SK-N-SH (cell line): Measurements from ENCODE around the gene C3orf52. TPM values are rescaled to one million over a fixed set of nuclear protein-coding genes. Genes with fewer than 3 reads are reported as not detected.

ENCODE experiments used
- CTCF ChIA-PET: fragments of 300-600, 350-600 bp; formaldehyde crosslinking; extraction: SDS; loops from one replicate; lab custom pipeline; 2021; lab: Yijun Ruan, JAX
- POLR2A ChIA-PET: fragments of 350-600 bp; sonication (Branson Sonifier 250); formaldehyde crosslinking; extraction: SDS; loops from one replicate; lab custom pipeline; 2020; ENCODE audit warnings: antibody characterized with exemption, inconsistent platforms; lab: Yijun Ruan, JAX
- DNase-seq: peaks from one replicate; pipeline ENCODE4 v3.0.0; 2012
- H2AFZ ChIP-seq: fragments of 200-600 bp; sonication (generic); 2 replicates; pipeline ENCODE4 v1.8.1; 2016; ENCODE audit warnings: antibody characterized with exemption, mild to moderate bottlenecking, low read depth
- H3F3A ChIP-seq: fragments of 200-600 bp; sonication (generic); replicated peaks from 2 replicates; pipeline ENCODE3; 2016; ENCODE audit warnings: antibody characterized with exemption, mild to moderate bottlenecking; ENCODE audit not compliant: insufficient read depth
- H3K27ac ChIP-seq, 2 experiments: fragments of 200-500 bp in 1 of 2; fragments of 200-600 bp in 1 of 2; sonication (Bioruptor generic) in 1 of 2; sonication (generic), shearing (Covaris generic) in 1 of 2; 2 replicates each; pipeline versions ENCODE4 v1.5.1 to v1.6.1; 2014 to 2016; ENCODE audit warnings: low read depth in 2 of 2, inconsistent platforms in 1 of 2, low read length in 1 of 2, mild to moderate bottlenecking in 1 of 2, mixed read lengths in 1 of 2
- H3K27me3 ChIP-seq: fragments of 200-600 bp; sonication (generic), shearing (Covaris generic); 2 replicates; pipeline ENCODE4 v1.6.1; 2016; ENCODE audit warnings: mixed run types; ENCODE audit not compliant: insufficient read depth
- H3K36me3 ChIP-seq, 2 experiments: fragments of 200-500 bp in 1 of 2; fragments of 200-600 bp in 1 of 2; sonication (Bioruptor generic) in 1 of 2; sonication (generic) in 1 of 2; replicated peaks in 1 of 2; 2 replicates each; pipeline versions ENCODE3 to v1.5.1; 2014 to 2016; ENCODE audit warnings: low read length in 1 of 2, mild to moderate bottlenecking in 1 of 2; ENCODE audit not compliant: insufficient read depth in 2 of 2, control insufficient read depth in 1 of 2
- H3K4me1 ChIP-seq, 2 experiments: fragments of 200-500 bp in 1 of 2; fragments of 200-600 bp in 1 of 2; sonication (Bioruptor generic) in 1 of 2; sonication (generic), shearing (Covaris generic) in 1 of 2; 2 replicates each; pipeline versions ENCODE4 v1.5.1 to v1.6.1; 2014 to 2016; ENCODE audit warnings: low read depth in 1 of 2, low read length in 1 of 2, mixed run types in 1 of 2; ENCODE audit not compliant: insufficient read depth in 2 of 2, control insufficient read depth in 1 of 2
- H3K4me2 ChIP-seq: fragments of 200-600 bp; sonication (generic), shearing (Covaris generic); 2 replicates; pipeline ENCODE4 v1.6.1; 2017; ENCODE audit warnings: mixed run types
- H3K4me3 ChIP-seq, 2 experiments: fragments of 200-500 bp in 1 of 2; fragments of 200-600 bp in 1 of 2; sonication (Bioruptor generic) in 1 of 2; sonication (generic), shearing (Covaris generic) in 1 of 2; 2 replicates each; pipeline versions ENCODE4 v1.5.1 to v1.8.1; 2014 to 2016; ENCODE audit warnings: low read depth in 2 of 2, inconsistent platforms in 1 of 2, low read length in 1 of 2, mild to moderate bottlenecking in 1 of 2, mixed read lengths in 1 of 2, moderate library complexity in 1 of 2
- H3K79me2 ChIP-seq: fragments of 200-600 bp; sonication (generic); 2 replicates; pipeline ENCODE4 v1.8.1; 2017; ENCODE audit warnings: mild to moderate bottlenecking; ENCODE audit not compliant: insufficient read depth
- H3K9ac ChIP-seq: fragments of 200-600 bp; sonication (generic); 2 replicates; pipeline ENCODE4 v1.6.1; 2017; ENCODE audit warnings: mixed run types
- H3K9me2 ChIP-seq: fragments of 200-600 bp; sonication (generic); 2 replicates; pipeline ENCODE4 v1.6.1; 2017; ENCODE audit warnings: mixed run types
- H3K9me3 ChIP-seq: fragments of 200-600 bp; sonication (generic); 2 replicates; pipeline ENCODE4 v1.6.1; 2017; ENCODE audit warnings: mixed run types, mild to moderate bottlenecking, moderate library complexity
- H4K20me1 ChIP-seq: fragments of 200-600 bp; sonication (generic); 2 replicates; pipeline ENCODE4 v1.6.1; 2017; ENCODE audit warnings: mild to moderate bottlenecking, mixed run types; ENCODE audit not compliant: insufficient read depth
- CHD2 ChIP-seq: fragments of 150-350 bp; IDR thresholded peaks from 2 replicates; pipeline ENCODE4 v1.6.1; 2018; ENCODE audit warnings: low read length; ENCODE audit not compliant: partially characterized antibody
- ELF1 ChIP-seq: IDR thresholded peaks from 2 replicates; pipeline ENCODE4 v1.4.0; 2012
- FOSL2 ChIP-seq: IDR thresholded peaks from 2 replicates; pipeline ENCODE4 v1.4.0; 2012; ENCODE audit warnings: low read depth, mild to moderate bottlenecking, moderate library complexity, borderline replicate concordance
- FOXJ3 ChIP-seq: sonication (generic); formaldehyde crosslinking; IDR thresholded peaks from 2 replicates; pipeline ENCODE4 v1.5.1; 2020; ENCODE audit warnings: mild to moderate bottlenecking, missing genetic modification reagents
- MXI1 ChIP-seq: IDR thresholded peaks from 2 replicates; pipeline ENCODE4 v1.6.1; 2012; ENCODE audit warnings: mild to moderate bottlenecking, low read depth, low read length, improper control_type of control experiment
- NRF1 ChIP-seq: IDR thresholded peaks from 2 replicates; pipeline ENCODE4 v1.6.1; 2012; ENCODE audit warnings: low read depth, mild to moderate bottlenecking, low read length
- RCOR1 ChIP-seq: fragments of 150-350 bp; IDR thresholded peaks from 2 replicates; pipeline ENCODE4 v1.6.1; 2017; ENCODE audit warnings: antibody characterized with exemption, low read length
- RFX5 ChIP-seq: IDR thresholded peaks from 2 replicates; pipeline ENCODE4 v1.6.1; 2012; ENCODE audit warnings: mild to moderate bottlenecking, improper control_type of control experiment, low read length
- TCF12 ChIP-seq: IDR thresholded peaks from 2 replicates; pipeline ENCODE4 v1.4.0; 2012
- WGBS: methylation state at CpG from one replicate; pipeline ENCODE4 v1.1.6; 2017; ENCODE audit warnings: low lambda C conversion rate; 5-methylcytosine and 5-hydroxymethylcytosine counted together
- polyA plus RNA-seq, 3 experiments: library from polyadenylated mRNA; depleted of rRNA; stranded (reverse); fragments of >200 nt; gene quantifications; 2 replicates each; pipeline ENCODE4 v1.2.3, GENCODE V29; 2012
- TF ChIP-seq, protein P1 (sequence below): IDR thresholded peaks from 2 replicates; pipeline ENCODE4 v1.4.0; 2012; ENCODE audit warnings: low read depth, borderline replicate concordance
- TF ChIP-seq, protein P2 (sequence below): fragments of 150-350 bp; IDR thresholded peaks from 2 replicates; pipeline ENCODE4 v1.6.1; 2016; ENCODE audit warnings: mild to moderate bottlenecking, low read depth, low read length
- TF ChIP-seq, protein P3 (sequence below): IDR thresholded peaks from 2 replicates; pipeline ENCODE4; 2012
- TF ChIP-seq, protein P4 (sequence below): IDR thresholded peaks from 2 replicates; pipeline ENCODE4 v1.4.0; 2012; ENCODE audit warnings: low read depth
- TF ChIP-seq, protein P5 (sequence below): fragments of 200-600 bp; sonication (generic); IDR thresholded peaks from 2 replicates; pipeline ENCODE4 v1.6.1; 2017; ENCODE audit warnings: antibody characterized with exemption, mild to moderate bottlenecking, moderate library complexity
- TF ChIP-seq, protein P6 (sequence below): IDR thresholded peaks from 2 replicates; pipeline ENCODE4 v1.6.1; 2012; ENCODE audit warnings: mild to moderate bottlenecking, low read depth, low read length, moderate library complexity

The C3orf52 gene
- polyA plus RNA-seq, 1 of the 3 experiments (the other 2 are of a cell fraction): 5.4 TPM

DNA sequence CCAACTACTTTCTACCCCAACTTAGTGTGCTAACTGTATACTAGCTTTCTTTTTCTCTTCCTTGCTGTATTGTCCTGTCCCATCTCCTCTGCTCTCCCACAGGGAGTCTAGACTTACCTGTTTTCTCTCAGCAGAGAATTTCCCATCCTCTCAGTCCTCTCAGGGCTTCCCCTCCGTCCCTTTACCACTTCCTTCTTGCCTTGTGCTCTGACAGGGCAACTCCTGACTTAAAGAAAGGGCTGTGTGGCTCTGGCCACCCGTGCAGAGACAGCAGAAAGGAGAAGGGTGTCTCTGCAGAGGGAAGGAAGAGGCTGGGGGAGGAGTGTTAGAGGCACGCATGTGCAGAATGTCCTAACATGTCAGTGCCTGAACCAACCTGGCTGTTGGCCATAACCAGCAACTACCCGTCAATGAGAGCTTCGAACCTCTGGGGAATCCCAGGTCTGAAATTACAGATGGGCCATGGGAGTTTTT lies 46.8 kb downstream of the C3orf52 start, which contains the start of gene GCSAM:
TSS of gene GCSAM (minus strand) at position 274 of the 474 bp plus-strand sequence. CDS start at position 146, 128 bp downstream.
- no peaks in the 10 kb centered on the region for H3K9me2 ChIP-seq
- no peak for DNase-seq
- H3K27me3 ChIP-seq: no peaks in the 10 kb centered on the region
- no peaks in the 10 kb centered on the region for H4K20me1 ChIP-seq
- H3F3A ChIP-seq: no peaks in the 10 kb centered on the region
- H3K4me2 ChIP-seq: no peak within 1 kb of the TSS
- CTCF ChIA-PET: interaction anchor here (1.0 to 1.5 kb wide), 2 partner anchors 161 to 387 kb away, joined by 3 read pairs; partner anchors contain the start of gene SLC9C1
- POLR2A ChIA-PET: no interaction called here
- H3K4me3 ChIP-seq: no peak within 1 kb of the TSS
- H3K79me2 ChIP-seq: no peaks in the 10 kb centered on the region
- H3K27ac ChIP-seq: no peak within 1 kb of the TSS
- H3K36me3 ChIP-seq: peaks cover 0 to 1% of the 10 kb centered on the region in 2 experiments
- H2AFZ ChIP-seq: no peak within 1 kb of the TSS
- H3K4me1 ChIP-seq: peaks cover 0 to 4% of the 10 kb centered on the region in 2 experiments; a peak in 2 of 4 replicates
- WGBS: 78% methylated on average over 5 of the region's 5 CpGs
- no peak within 1 kb of the TSS for H3K9ac ChIP-seq
- no peaks in the 10 kb centered on the region for H3K9me3 ChIP-seq
- TF ChIP-seq ELF1 (no peak), MXI1 (no peak), FOSL2 (no peak), RCOR1 (no peak), CHD2 (no peak), NRF1 (no peak), TCF12 (no peak), RFX5 (no peak), FOXJ3 (CRISPR knock-in tag) (no peak)
- TF ChIP-seq, protein P1, sequence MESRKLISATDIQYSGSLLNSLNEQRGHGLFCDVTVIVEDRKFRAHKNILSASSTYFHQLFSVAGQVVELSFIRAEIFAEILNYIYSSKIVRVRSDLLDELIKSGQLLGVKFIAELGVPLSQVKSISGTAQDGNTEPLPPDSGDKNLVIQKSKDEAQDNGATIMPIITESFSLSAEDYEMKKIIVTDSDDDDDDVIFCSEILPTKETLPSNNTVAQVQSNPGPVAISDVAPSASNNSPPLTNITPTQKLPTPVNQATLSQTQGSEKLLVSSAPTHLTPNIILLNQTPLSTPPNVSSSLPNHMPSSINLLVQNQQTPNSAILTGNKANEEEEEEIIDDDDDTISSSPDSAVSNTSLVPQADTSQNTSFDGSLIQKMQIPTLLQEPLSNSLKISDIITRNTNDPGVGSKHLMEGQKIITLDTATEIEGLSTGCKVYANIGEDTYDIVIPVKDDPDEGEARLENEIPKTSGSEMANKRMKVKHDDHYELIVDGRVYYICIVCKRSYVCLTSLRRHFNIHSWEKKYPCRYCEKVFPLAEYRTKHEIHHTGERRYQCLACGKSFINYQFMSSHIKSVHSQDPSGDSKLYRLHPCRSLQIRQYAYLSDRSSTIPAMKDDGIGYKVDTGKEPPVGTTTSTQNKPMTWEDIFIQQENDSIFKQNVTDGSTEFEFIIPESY: no peak
- TF ChIP-seq, protein P2, sequence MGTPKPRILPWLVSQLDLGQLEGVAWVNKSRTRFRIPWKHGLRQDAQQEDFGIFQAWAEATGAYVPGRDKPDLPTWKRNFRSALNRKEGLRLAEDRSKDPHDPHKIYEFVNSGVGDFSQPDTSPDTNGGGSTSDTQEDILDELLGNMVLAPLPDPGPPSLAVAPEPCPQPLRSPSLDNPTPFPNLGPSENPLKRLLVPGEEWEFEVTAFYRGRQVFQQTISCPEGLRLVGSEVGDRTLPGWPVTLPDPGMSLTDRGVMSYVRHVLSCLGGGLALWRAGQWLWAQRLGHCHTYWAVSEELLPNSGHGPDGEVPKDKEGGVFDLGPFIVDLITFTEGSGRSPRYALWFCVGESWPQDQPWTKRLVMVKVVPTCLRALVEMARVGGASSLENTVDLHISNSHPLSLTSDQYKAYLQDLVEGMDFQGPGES: no peak
- TF ChIP-seq, protein P3, sequence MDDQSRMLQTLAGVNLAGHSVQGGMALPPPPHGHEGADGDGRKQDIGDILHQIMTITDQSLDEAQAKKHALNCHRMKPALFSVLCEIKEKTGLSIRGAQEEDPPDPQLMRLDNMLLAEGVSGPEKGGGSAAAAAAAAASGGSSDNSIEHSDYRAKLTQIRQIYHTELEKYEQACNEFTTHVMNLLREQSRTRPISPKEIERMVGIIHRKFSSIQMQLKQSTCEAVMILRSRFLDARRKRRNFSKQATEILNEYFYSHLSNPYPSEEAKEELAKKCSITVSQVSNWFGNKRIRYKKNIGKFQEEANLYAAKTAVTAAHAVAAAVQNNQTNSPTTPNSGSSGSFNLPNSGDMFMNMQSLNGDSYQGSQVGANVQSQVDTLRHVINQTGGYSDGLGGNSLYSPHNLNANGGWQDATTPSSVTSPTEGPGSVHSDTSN: no peak
- TF ChIP-seq, protein P4, sequence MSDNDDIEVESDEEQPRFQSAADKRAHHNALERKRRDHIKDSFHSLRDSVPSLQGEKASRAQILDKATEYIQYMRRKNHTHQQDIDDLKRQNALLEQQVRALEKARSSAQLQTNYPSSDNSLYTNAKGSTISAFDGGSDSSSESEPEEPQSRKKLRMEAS: no peak
- TF ChIP-seq, protein P5, sequence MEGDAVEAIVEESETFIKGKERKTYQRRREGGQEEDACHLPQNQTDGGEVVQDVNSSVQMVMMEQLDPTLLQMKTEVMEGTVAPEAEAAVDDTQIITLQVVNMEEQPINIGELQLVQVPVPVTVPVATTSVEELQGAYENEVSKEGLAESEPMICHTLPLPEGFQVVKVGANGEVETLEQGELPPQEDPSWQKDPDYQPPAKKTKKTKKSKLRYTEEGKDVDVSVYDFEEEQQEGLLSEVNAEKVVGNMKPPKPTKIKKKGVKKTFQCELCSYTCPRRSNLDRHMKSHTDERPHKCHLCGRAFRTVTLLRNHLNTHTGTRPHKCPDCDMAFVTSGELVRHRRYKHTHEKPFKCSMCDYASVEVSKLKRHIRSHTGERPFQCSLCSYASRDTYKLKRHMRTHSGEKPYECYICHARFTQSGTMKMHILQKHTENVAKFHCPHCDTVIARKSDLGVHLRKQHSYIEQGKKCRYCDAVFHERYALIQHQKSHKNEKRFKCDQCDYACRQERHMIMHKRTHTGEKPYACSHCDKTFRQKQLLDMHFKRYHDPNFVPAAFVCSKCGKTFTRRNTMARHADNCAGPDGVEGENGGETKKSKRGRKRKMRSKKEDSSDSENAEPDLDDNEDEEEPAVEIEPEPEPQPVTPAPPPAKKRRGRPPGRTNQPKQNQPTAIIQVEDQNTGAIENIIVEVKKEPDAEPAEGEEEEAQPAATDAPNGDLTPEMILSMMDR: no peak
- TF ChIP-seq, protein P6, sequence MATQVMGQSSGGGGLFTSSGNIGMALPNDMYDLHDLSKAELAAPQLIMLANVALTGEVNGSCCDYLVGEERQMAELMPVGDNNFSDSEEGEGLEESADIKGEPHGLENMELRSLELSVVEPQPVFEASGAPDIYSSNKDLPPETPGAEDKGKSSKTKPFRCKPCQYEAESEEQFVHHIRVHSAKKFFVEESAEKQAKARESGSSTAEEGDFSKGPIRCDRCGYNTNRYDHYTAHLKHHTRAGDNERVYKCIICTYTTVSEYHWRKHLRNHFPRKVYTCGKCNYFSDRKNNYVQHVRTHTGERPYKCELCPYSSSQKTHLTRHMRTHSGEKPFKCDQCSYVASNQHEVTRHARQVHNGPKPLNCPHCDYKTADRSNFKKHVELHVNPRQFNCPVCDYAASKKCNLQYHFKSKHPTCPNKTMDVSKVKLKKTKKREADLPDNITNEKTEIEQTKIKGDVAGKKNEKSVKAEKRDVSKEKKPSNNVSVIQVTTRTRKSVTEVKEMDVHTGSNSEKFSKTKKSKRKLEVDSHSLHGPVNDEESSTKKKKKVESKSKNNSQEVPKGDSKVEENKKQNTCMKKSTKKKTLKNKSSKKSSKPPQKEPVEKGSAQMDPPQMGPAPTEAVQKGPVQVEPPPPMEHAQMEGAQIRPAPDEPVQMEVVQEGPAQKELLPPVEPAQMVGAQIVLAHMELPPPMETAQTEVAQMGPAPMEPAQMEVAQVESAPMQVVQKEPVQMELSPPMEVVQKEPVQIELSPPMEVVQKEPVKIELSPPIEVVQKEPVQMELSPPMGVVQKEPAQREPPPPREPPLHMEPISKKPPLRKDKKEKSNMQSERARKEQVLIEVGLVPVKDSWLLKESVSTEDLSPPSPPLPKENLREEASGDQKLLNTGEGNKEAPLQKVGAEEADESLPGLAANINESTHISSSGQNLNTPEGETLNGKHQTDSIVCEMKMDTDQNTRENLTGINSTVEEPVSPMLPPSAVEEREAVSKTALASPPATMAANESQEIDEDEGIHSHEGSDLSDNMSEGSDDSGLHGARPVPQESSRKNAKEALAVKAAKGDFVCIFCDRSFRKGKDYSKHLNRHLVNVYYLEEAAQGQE: no peak
